Measurements from ENCODE around the gene ST3GAL6. TPM values are rescaled to one million over a fixed set of nuclear protein-coding genes. Genes with fewer than 3 reads are reported as not detected.

ST3GAL6 gene
- total and polyA plus RNA-seq, 2 of the 8 experiments (the other 6 are each of a cell fraction or from before 2014, with no cell fraction given), result 3.3 to 6.1 TPM

GRCh38 chr3:98730338-98730737 is 32.8 kb upstream of the ST3GAL6 start (continued):
- TF ChIP-seq, protein P1, sequence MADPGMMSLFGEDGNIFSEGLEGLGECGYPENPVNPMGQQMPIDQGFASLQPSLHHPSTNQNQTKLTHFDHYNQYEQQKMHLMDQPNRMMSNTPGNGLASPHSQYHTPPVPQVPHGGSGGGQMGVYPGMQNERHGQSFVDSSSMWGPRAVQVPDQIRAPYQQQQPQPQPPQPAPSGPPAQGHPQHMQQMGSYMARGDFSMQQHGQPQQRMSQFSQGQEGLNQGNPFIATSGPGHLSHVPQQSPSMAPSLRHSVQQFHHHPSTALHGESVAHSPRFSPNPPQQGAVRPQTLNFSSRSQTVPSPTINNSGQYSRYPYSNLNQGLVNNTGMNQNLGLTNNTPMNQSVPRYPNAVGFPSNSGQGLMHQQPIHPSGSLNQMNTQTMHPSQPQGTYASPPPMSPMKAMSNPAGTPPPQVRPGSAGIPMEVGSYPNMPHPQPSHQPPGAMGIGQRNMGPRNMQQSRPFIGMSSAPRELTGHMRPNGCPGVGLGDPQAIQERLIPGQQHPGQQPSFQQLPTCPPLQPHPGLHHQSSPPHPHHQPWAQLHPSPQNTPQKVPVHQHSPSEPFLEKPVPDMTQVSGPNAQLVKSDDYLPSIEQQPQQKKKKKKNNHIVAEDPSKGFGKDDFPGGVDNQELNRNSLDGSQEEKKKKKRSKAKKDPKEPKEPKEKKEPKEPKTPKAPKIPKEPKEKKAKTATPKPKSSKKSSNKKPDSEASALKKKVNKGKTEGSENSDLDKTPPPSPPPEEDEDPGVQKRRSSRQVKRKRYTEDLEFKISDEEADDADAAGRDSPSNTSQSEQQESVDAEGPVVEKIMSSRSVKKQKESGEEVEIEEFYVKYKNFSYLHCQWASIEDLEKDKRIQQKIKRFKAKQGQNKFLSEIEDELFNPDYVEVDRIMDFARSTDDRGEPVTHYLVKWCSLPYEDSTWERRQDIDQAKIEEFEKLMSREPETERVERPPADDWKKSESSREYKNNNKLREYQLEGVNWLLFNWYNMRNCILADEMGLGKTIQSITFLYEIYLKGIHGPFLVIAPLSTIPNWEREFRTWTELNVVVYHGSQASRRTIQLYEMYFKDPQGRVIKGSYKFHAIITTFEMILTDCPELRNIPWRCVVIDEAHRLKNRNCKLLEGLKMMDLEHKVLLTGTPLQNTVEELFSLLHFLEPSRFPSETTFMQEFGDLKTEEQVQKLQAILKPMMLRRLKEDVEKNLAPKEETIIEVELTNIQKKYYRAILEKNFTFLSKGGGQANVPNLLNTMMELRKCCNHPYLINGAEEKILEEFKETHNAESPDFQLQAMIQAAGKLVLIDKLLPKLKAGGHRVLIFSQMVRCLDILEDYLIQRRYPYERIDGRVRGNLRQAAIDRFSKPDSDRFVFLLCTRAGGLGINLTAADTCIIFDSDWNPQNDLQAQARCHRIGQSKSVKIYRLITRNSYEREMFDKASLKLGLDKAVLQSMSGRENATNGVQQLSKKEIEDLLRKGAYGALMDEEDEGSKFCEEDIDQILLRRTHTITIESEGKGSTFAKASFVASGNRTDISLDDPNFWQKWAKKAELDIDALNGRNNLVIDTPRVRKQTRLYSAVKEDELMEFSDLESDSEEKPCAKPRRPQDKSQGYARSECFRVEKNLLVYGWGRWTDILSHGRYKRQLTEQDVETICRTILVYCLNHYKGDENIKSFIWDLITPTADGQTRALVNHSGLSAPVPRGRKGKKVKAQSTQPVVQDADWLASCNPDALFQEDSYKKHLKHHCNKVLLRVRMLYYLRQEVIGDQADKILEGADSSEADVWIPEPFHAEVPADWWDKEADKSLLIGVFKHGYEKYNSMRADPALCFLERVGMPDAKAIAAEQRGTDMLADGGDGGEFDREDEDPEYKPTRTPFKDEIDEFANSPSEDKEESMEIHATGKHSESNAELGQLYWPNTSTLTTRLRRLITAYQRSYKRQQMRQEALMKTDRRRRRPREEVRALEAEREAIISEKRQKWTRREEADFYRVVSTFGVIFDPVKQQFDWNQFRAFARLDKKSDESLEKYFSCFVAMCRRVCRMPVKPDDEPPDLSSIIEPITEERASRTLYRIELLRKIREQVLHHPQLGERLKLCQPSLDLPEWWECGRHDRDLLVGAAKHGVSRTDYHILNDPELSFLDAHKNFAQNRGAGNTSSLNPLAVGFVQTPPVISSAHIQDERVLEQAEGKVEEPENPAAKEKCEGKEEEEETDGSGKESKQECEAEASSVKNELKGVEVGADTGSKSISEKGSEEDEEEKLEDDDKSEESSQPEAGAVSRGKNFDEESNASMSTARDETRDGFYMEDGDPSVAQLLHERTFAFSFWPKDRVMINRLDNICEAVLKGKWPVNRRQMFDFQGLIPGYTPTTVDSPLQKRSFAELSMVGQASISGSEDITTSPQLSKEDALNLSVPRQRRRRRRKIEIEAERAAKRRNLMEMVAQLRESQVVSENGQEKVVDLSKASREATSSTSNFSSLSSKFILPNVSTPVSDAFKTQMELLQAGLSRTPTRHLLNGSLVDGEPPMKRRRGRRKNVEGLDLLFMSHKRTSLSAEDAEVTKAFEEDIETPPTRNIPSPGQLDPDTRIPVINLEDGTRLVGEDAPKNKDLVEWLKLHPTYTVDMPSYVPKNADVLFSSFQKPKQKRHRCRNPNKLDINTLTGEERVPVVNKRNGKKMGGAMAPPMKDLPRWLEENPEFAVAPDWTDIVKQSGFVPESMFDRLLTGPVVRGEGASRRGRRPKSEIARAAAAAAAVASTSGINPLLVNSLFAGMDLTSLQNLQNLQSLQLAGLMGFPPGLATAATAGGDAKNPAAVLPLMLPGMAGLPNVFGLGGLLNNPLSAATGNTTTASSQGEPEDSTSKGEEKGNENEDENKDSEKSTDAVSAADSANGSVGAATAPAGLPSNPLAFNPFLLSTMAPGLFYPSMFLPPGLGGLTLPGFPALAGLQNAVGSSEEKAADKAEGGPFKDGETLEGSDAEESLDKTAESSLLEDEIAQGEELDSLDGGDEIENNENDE (IDR thresholded peaks at IDR 0.05; ENCODE audit: insufficient replicate concordance, low read length), result no peak
- TF ChIP-seq JUN (IDR thresholded peaks at IDR 0.05; ENCODE audit: low read depth, low read length) (no peak), CHD2 (IDR thresholded peaks at IDR 0.05; ENCODE audit: low read length) (no peak), RBBP5 (IDR thresholded peaks at IDR 0.05; ENCODE audit: borderline replicate concordance, low read depth, low read length) (no peak), SUZ12 (IDR thresholded peaks at IDR 0.05; ENCODE audit: low read length) (no peak), EZH2 (IDR thresholded peaks at IDR 0.05; ENCODE audit: low read depth, low read length, severe bottlenecking) (no peak), YY1 (IDR thresholded peaks at IDR 0.05; ENCODE audit: low read depth, low read length) (no peak), SP2 (IDR thresholded peaks at IDR 0.05; ENCODE audit: low read length) (no peak), RFX5 (IDR thresholded peaks at IDR 0.05; ENCODE audit: borderline replicate concordance, low read depth, low read length) (no peak), ZNF274 (IDR thresholded peaks at IDR 0.05; ENCODE audit: borderline replicate concordance, extremely low read depth, low read length) (no peak)
